HEK293T (cell line): Measurements from ENCODE around the gene DLG2.

ENCODE experiments used
- CTCF ChIA-PET: fragments of 350-600 bp; formaldehyde crosslinking; extraction: SDS; loops from one replicate; lab custom pipeline; 2021; ENCODE audit warnings: antibody characterized with exemption, inconsistent platforms; lab: Yijun Ruan, JAX
- POLR2A ChIA-PET: fragments of 350-600 bp; formaldehyde crosslinking; extraction: SDS; loops from one replicate; lab custom pipeline; 2020; ENCODE audit warnings: antibody characterized with exemption, inconsistent platforms; lab: Yijun Ruan, JAX
- DNase-seq: peaks from one replicate; pipeline ENCODE4 v3.0.0; 2012; ENCODE audit warnings: mixed read lengths; ENCODE audit errors: extremely low spot score
- ARNT ChIP-seq: fragments of 450-650 bp; IDR thresholded peaks from 2 replicates; pipeline ENCODE4 v1.6.1; 2017; ENCODE audit warnings: mild to moderate bottlenecking
- BHLHE40 ChIP-seq: fragments of 450-650 bp; IDR thresholded peaks from 2 replicates; pipeline ENCODE4 v1.6.1; 2016; ENCODE audit warnings: mild to moderate bottlenecking, moderate library complexity, borderline replicate concordance
- CTBP1 ChIP-seq: fragments of 450-650 bp; IDR thresholded peaks from 2 replicates; pipeline ENCODE4 v1.6.1; 2016; ENCODE audit warnings: borderline replicate concordance
- ELF4 ChIP-seq: fragments of 450-650 bp; IDR thresholded peaks from 2 replicates; pipeline ENCODE4 v1.6.1; 2017; ENCODE audit warnings: antibody characterized with exemption
- FOXA1 ChIP-seq: fragments of 450-650 bp; IDR thresholded peaks from 2 replicates; pipeline ENCODE4 v1.6.1; 2016; ENCODE audit warnings: mild to moderate bottlenecking
- FOXK2 ChIP-seq: fragments of 450-650 bp; IDR thresholded peaks from 2 replicates; pipeline ENCODE4 v1.6.1; 2016; ENCODE audit warnings: mild to moderate bottlenecking
- FOXM1 ChIP-seq: fragments of 450-650 bp; IDR thresholded peaks from 2 replicates; pipeline ENCODE4 v1.6.1; 2017; ENCODE audit warnings: mild to moderate bottlenecking, borderline replicate concordance
- HDGF ChIP-seq: fragments of 450-650 bp; IDR thresholded peaks from 2 replicates; pipeline ENCODE4 v1.6.1; 2017; ENCODE audit warnings: antibody characterized with exemption, borderline replicate concordance
- L3MBTL2 ChIP-seq: fragments of 450-650 bp; conservative IDR thresholded peaks from 2 replicates; pipeline ENCODE4 v1.6.1; 2016; ENCODE audit warnings: mild to moderate bottlenecking
- LEF1 ChIP-seq: fragments of 450-650 bp; IDR thresholded peaks from 2 replicates; pipeline ENCODE4 v1.6.1; 2017; ENCODE audit warnings: mild to moderate bottlenecking, borderline replicate concordance
- NFRKB ChIP-seq: fragments of 450-650 bp; IDR thresholded peaks from 2 replicates; pipeline ENCODE4 v1.6.1; 2016; ENCODE audit warnings: mild to moderate bottlenecking, moderate library complexity
- SP1 ChIP-seq: fragments of 450-650 bp; IDR thresholded peaks from 2 replicates; pipeline ENCODE4 v1.6.1; 2017
- SUZ12 ChIP-seq: fragments of 450-650 bp; IDR thresholded peaks from 2 replicates; pipeline ENCODE4 v1.6.1; 2016; ENCODE audit warnings: mild to moderate bottlenecking
- TARDBP ChIP-seq: fragments of 450-650 bp; IDR thresholded peaks from 2 replicates; pipeline ENCODE4 v1.6.1; 2016
- ZNF384 ChIP-seq: fragments of 450-650 bp; IDR thresholded peaks from 2 replicates; pipeline ENCODE4 v1.6.1; 2016
- TF ChIP-seq, protein P1 (sequence below): fragments of 450-650 bp; IDR thresholded peaks from 2 replicates; pipeline ENCODE4 v1.6.1; 2016

DLG2 gene

DNA sequence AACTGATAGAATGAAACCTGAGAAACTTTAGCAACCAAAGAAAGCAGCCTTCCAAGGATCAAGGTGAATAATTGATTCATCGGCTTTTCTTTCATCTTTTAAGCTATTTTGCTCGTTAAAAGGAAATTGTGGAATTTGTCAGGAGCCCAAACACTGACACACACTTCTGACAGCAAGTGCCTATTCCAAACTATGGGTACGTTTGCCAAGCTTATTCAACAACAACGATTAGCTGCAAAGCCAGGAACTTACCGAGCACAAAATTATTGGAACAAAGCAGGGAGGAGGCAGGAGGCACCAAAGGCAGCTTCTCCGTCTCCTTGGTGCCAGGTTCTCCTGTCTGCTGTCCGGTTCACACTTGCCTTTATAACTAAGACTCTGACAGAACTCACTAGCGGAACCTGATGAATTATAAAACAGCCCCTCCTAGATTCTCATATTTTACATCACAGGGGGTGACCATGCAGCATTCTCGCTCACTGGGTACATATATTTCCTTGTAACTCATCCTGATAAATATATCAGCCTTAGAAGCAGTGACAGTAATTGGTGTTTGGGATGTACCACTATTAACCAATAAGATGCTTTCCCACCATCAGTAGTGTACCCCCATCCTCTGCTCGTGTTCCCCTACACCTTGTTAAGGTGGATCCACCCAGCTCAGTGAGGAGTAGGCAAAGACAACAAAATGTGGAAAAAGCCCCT is 1945.1 kb downstream of the DLG2 start:
- TF ChIP-seq, protein P1, sequence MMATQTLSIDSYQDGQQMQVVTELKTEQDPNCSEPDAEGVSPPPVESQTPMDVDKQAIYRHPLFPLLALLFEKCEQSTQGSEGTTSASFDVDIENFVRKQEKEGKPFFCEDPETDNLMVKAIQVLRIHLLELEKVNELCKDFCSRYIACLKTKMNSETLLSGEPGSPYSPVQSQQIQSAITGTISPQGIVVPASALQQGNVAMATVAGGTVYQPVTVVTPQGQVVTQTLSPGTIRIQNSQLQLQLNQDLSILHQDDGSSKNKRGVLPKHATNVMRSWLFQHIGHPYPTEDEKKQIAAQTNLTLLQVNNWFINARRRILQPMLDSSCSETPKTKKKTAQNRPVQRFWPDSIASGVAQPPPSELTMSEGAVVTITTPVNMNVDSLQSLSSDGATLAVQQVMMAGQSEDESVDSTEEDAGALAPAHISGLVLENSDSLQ = no peak
- TF ChIP-seq TARDBP = no peak
- no peak for TF ChIP-seq HDGF
- ChIA-PET CTCF (interaction anchor here (1.3 to 1.6 kb wide), 2 partner anchors 42 to 50 kb away, joined by 3 to 4 read pairs; no protein-coding TSS in a partner anchor), POLR2A (interaction anchor here (2.0 kb wide), 1 partner anchor 396 kb away, joined by 7 read pairs; the partner anchor contains the start of gene CCDC90B)
- DNase-seq = no peak

DNA sequence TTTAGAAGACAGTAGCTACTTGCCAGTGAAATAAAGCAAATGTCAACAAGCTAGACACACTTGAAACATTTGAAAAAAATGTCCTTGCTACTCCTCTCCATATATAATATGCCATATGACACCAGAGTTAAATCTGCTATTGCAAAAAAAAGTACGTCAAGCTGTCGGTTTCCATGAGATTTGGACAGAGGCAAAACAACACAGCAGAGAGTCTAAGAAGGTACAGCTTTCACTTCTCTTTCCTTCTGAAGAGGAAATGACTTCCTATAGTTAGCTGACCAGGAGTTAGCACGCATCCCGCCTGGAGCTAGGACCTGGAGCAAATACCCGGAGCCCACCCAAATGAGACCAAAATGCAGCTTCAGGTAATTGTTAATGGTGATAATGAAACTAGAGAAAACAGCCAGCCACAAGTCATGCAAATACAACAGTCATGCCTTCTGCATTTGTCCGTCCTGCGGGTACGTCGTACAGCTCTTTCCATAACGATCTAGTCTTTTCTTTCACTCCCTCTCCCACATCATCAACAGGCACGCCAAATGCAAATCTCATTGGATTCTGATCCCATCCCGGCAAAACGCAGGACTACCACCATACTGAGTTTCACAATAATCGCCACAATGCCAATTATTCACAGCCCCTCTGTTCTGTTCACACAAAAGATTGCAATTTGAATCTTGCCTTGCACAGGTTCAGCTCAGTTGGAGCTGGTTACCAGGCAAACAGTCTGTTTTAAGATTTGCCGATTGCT is 1945.9 kb downstream of the DLG2 start:
- TF ChIP-seq L3MBTL2 (no peak), SP1 (no peak), ZNF384 (no peak), ELF4 (no peak), FOXM1 (no peak), SUZ12 (no peak), NFRKB (no peak), ARNT (no peak), TARDBP (no peak), CTBP1 (no peak), FOXA1 (no peak), HDGF (no peak)
- TF ChIP-seq, protein P1 = no peak
- no peak for DNase-seq
- ChIA-PET POLR2A (interaction anchor here (2.0 kb wide), 1 partner anchor 395 kb away, joined by 7 read pairs; the partner anchor contains the start of gene CCDC90B), CTCF (interaction anchor here (1.3 to 1.6 kb wide), 3 partner anchors 17 to 51 kb away, joined by 3 to 4 read pairs (median 3); no protein-coding TSS in a partner anchor)

DNA sequence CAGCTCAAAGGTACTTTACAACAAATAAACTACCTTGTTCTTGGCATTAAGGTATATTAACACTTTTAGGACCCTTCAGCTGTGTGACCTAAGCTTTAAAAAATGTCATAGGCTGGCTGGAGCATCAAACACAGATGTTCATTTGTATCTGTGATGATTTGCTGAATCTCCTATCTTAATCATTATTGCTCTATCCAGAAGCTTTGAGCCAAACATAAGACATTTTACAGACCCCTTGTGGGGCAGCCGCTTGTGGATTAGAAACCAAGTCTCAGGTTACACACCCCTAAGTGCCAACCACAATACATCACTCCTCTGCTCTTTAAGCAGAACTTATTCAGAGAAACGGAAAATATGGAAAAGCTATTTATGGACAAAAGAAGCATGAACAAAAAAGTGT is 1946.8 kb downstream of the DLG2 start:
- TF ChIP-seq FOXK2 (no peak), LEF1 (no peak), ELF4 (no peak), SUZ12 (no peak), L3MBTL2 (no peak), TARDBP (no peak), CTBP1 (no peak), ARNT (no peak), ZNF384 (no peak), SP1 (no peak), HDGF (no peak), BHLHE40 (no peak), NFRKB (no peak)
- TF ChIP-seq, protein P1 = no peak
- CTCF ChIA-PET = interaction anchor here (1.5 kb wide), 1 partner anchor 18 kb away, joined by 3 read pairs; no protein-coding TSS in a partner anchor
- POLR2A ChIA-PET = interaction anchor here (2.0 kb wide), 1 partner anchor 394 kb away, joined by 7 read pairs; the partner anchor contains the start of gene CCDC90B
- DNase-seq = no peak

DNA sequence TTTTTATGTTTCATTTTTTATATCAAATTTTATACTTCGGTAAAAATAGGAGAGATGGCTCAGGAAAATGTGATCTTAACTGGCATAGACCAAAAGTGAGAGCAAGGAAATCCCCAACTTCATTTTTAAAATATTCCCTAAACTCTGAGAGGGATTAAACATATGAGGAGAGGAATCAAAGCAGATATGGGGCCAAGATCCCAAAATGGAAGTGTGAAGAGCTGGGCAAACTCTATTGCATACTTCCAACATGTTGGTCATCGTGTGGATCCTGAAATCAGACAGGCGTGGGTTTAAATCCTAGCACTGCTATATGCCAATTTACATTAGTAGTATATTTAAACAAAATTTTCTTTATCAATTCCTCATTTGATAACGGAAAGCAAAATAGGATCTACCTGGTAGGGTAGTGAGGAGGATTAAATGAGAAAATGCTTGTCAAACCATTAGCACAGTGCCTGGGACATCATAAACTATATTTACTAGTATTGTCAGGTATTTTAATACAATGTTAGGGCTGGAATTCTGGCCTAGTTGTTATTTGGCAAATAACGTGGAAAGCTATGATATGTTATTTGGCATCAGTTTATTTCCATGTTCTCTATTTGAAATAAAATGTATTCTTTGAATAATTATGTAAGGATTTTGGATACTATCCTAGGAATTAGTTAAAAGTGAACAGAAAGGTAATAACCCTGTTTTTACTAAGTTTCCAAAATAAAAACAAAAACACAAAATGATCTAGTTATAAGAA is 1948.1 kb downstream of the DLG2 start:
- POLR2A ChIA-PET = no interaction called here
- CTCF ChIA-PET = no interaction called here
- DNase-seq = no peak
- TF ChIP-seq NFRKB = no peak

DNA sequence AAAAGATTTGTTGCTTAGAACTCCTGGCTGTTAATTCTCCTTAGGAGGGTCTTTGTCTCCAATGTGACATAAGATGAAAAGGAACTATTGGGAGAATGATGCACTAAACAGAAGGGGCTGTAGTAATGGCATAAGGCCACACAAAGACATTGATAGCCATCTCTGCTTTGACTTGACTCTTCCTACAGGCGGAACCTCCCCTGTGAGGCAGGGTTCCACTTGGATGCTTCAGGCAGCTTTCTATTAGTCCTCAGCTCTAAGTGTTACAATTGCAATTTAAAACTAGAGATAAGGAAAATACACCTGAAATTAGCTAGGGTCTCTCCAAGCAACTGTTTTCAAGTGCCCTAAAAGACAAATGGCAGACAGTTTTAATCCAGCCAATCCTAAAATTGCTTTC is 1949.4 kb downstream of the DLG2 start:
- ChIA-PET POLR2A (no interaction called here), CTCF (interaction anchor here (0.6 kb wide), 1 partner anchor 12 kb away, joined by 6 read pairs; no protein-coding TSS in a partner anchor)

More for the DNA sequence above, 1949.4 kb downstream of the DLG2 start:
- TF ChIP-seq ARNT = no peak
- no peak for TF ChIP-seq SP1
- no peak for TF ChIP-seq FOXM1
- no peak for TF ChIP-seq HDGF
- TF ChIP-seq NFRKB = no peak
- TF ChIP-seq BHLHE40 = no peak
- TF ChIP-seq FOXA1 = no peak
- TF ChIP-seq FOXK2 = no peak
- no peak for TF ChIP-seq CTBP1
- no peak for TF ChIP-seq ZNF384
- no peak for TF ChIP-seq LEF1
- TF ChIP-seq ELF4 = no peak
- no peak for TF ChIP-seq L3MBTL2
- TF ChIP-seq, protein P1 = no peak
- no peak for TF ChIP-seq SUZ12
- TF ChIP-seq TARDBP = no peak
- no peak for DNase-seq
